MCF 10A (cell line): ENCODE data around the gene TMEM204. TPM values are rescaled to one million over a fixed set of nuclear protein-coding genes. Genes with fewer than 3 reads are reported as not detected.

Experiments used
- BruUV-seq: library from RNA; stranded (reverse); fragments of 400-500 nt; replicated peaks from 2 replicates; lab custom pipeline; 2021; lab: Mats Ljungman, UMichigan
- CTCF ChIA-PET: fragments of 300-600 bp; sonication (Branson Sonifier 250); formaldehyde crosslinking; extraction: SDS; loops from one replicate; lab custom pipeline; 2021; ENCODE audit warnings: antibody characterized with exemption, inconsistent platforms; lab: Yijun Ruan, JAX
- POLR2A ChIA-PET: fragments of 300-600, 350-650 bp; sonication (Branson Sonifier 250); formaldehyde crosslinking; extraction: SDS; loops from one replicate; lab custom pipeline; 2020; ENCODE audit warnings: antibody characterized with exemption, inconsistent platforms; lab: Yijun Ruan, JAX
- DNase-seq: peaks from one replicate; pipeline ENCODE4 v3.0.0-alpha.2; 2018; ENCODE audit not compliant: unreplicated experiment
- H3K27ac Mint-ChIP-seq: one replicate; pipeline ENCODE4 v1.8.0; 2022; ENCODE audit warnings: mild to moderate bottlenecking, low read depth, mixed read lengths; ENCODE audit not compliant: unreplicated experiment
- H3K27me3 Mint-ChIP-seq: one replicate; pipeline ENCODE4 v1.8.0; 2022; ENCODE audit warnings: mixed read lengths; ENCODE audit not compliant: insufficient read depth, unreplicated experiment
- H3K36me3 Mint-ChIP-seq: one replicate; pipeline ENCODE4 v1.8.0; 2022; ENCODE audit warnings: mild to moderate bottlenecking, moderate library complexity, mixed read lengths; ENCODE audit not compliant: insufficient read depth, unreplicated experiment
- H3K4me1 Mint-ChIP-seq: one replicate; pipeline ENCODE4 v1.8.0; 2022; ENCODE audit warnings: mixed read lengths; ENCODE audit not compliant: insufficient read depth, unreplicated experiment
- H3K4me3 Mint-ChIP-seq: one replicate; pipeline ENCODE4 v1.8.0; 2022; ENCODE audit warnings: mild to moderate bottlenecking, moderate library complexity, mixed read lengths; ENCODE audit not compliant: unreplicated experiment
- H3K9me3 Mint-ChIP-seq: one replicate; pipeline ENCODE4 v1.8.0; 2022; ENCODE audit warnings: mixed read lengths; ENCODE audit not compliant: unreplicated experiment
- CTCF ChIP-seq: fragments of 200-600 bp; IDR thresholded peaks from one replicate; pipeline ENCODE4 v1.8.0; 2022; ENCODE audit warnings: antibody characterized with exemption, mild to moderate bottlenecking; ENCODE audit not compliant: unreplicated experiment
- intact Hi-C: fragments of 100-400 bp; cut with micrococcal nuclease; formaldehyde crosslinking; loops from 2 replicates; pipeline ENCODE4 v1.14.1; 2022
- total RNA-seq: library from RNA; stranded (reverse); gene quantifications from 2 replicates; pipeline ENCODE4 v1.2.3, GENCODE V29; 2022

The TMEM204 gene
- total RNA-seq, 1 experiment from 2014 or later: not detected

GRCh38 chr16:1572673-1573072 is 39.2 kb downstream of the TMEM204 start:
- no TSS peak for BruUV-seq
- Mint-ChIP-seq H3K9me3 (no peaks in the 10 kb centered on the region), H3K27ac (no peak overlapping the region), H3K36me3 (peaks cover 19% of the 10 kb centered on the region), H3K27me3 (no peaks in the 10 kb centered on the region), H3K4me1 (no peaks in the 10 kb centered on the region), H3K4me3 (no peak overlapping the region)
- intact Hi-C loops: no loop called here
- DNase-seq: no peak
- ChIA-PET POLR2A (no interaction called here), CTCF (no interaction called here)
- no peak for TF ChIP-seq CTCF

GRCh38 chr16:1573301-1573700 is 39.8 kb downstream of the TMEM204 start:
- Mint-ChIP-seq H3K36me3 (peaks cover 19% of the 10 kb centered on the region), H3K27ac (no peak overlapping the region), H3K4me1 (no peaks in the 10 kb centered on the region), H3K9me3 (no peaks in the 10 kb centered on the region), H3K4me3 (no peak overlapping the region), H3K27me3 (no peaks in the 10 kb centered on the region)
- intact Hi-C loops: no loop called here
- ChIA-PET POLR2A (no interaction called here), CTCF (interaction anchor here (0.8 kb wide), 1 partner anchor 23 kb away, joined by 3 read pairs; no protein-coding TSS in a partner anchor)
- no peak for TF ChIP-seq CTCF
- DNase-seq: no peak
- BruUV-seq: no TSS peak

- POLR2A ChIA-PET: no interaction called here
- TF ChIP-seq CTCF: no peak
- H3K9me3 Mint-ChIP-seq: no peaks in the 10 kb centered on the region
- H3K27ac Mint-ChIP-seq: peak overlapping the region; percentile 73
- CTCF ChIA-PET: no interaction called here
- no peak overlapping the region for H3K4me3 Mint-ChIP-seq
- no peaks in the 10 kb centered on the region for H3K27me3 Mint-ChIP-seq
- BruUV-seq: no TSS peak
- H3K4me1 Mint-ChIP-seq: no peaks in the 10 kb centered on the region
- peaks cover 36% of the 10 kb centered on the region for H3K36me3 Mint-ChIP-seq
- DNase-seq: no peak
- intact Hi-C loops: no loop called here
These were observed 42.1 kb downstream of the TMEM204 start for GRCh38 chr16:1575578-1575977.

- H3K4me1 Mint-ChIP-seq: no peaks in the 10 kb centered on the region
- ChIA-PET POLR2A (no interaction called here), CTCF (no interaction called here)
- intact Hi-C loops: no loop called here
- peaks cover 43% of the 10 kb centered on the region for H3K36me3 Mint-ChIP-seq
- no peak overlapping the region for H3K4me3 Mint-ChIP-seq
- BruUV-seq: no TSS peak
- DNase-seq: no peak
- no peaks in the 10 kb centered on the region for H3K9me3 Mint-ChIP-seq
- TF ChIP-seq CTCF: no peak
- H3K27me3 Mint-ChIP-seq: no peaks in the 10 kb centered on the region
- H3K27ac Mint-ChIP-seq: no peak overlapping the region
These were observed 45.7 kb downstream of the TMEM204 start for GRCh38 chr16:1579214-1579613.
